DOHH2 (cell line): Measurements from ENCODE around the gene EFCAB7.
A peak's percentile ranks its signal among the peaks of the same experiment; 100 is the strongest.

ENCODE experiments used
- EZH2phosphoT487 ChIP-seq: fragments of 200-600 bp; sonication (generic); IDR thresholded peaks from 2 replicates; pipeline ENCODE4 v1.6.1; 2017; ENCODE audit warnings: borderline replicate concordance, mild to moderate bottlenecking, antibody characterized with exemption, low read length, moderate library complexity, mixed read lengths
- TF ChIP-seq, protein P1 (sequence below): fragments of 200-600 bp; sonication (generic); IDR thresholded peaks from one replicate; pipeline ENCODE4 v1.5.1; 2014; ENCODE audit warnings: antibody characterized with exemption, mild to moderate bottlenecking, low read depth, low read length; ENCODE audit not compliant: poor library complexity, severe bottlenecking

DNA sequence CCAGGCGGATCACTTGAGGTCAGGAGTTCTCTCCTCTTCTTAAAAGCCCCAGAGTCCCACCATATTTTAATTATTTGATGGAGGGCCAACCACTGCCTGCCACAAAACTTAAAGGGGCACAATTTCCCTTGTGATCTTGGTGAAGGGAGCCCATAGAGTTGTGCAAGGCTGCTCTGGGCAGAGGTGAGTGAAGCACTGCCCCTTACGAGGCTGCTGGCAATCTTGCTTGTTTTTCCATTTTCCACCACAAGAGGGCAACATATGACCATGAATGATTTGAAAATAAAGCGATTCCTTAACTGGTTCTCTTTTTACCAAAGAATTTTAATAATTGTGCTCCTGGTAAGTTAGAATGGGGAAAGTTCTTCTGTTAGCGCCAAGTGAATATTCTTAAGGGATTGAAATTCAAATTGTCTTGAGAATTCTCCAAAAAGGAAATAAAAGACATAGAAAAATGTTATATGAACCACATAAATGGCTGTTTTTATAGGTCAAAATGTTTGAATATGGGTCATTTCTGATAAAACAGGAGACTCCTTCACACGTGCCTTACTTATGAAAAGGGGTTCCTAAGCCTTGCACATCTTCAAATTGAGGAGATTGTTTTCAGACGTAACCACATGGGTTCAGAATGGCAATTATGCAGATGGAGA lies 92.6 kb downstream of the EFCAB7 start:
- TF ChIP-seq EZH2phosphoT487 = no peak
- TF ChIP-seq, protein P1, sequence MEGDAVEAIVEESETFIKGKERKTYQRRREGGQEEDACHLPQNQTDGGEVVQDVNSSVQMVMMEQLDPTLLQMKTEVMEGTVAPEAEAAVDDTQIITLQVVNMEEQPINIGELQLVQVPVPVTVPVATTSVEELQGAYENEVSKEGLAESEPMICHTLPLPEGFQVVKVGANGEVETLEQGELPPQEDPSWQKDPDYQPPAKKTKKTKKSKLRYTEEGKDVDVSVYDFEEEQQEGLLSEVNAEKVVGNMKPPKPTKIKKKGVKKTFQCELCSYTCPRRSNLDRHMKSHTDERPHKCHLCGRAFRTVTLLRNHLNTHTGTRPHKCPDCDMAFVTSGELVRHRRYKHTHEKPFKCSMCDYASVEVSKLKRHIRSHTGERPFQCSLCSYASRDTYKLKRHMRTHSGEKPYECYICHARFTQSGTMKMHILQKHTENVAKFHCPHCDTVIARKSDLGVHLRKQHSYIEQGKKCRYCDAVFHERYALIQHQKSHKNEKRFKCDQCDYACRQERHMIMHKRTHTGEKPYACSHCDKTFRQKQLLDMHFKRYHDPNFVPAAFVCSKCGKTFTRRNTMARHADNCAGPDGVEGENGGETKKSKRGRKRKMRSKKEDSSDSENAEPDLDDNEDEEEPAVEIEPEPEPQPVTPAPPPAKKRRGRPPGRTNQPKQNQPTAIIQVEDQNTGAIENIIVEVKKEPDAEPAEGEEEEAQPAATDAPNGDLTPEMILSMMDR = peak; percentile 67
